H1 (cell line): Measurements from ENCODE around the gene CUTA. TPM values are rescaled to one million over a fixed set of nuclear protein-coding genes. Genes with fewer than 3 reads are reported as not detected.

Experiments
- ASH2L ChIP-seq: fragments of 200-600, 300-600 bp; sonication (generic); IDR thresholded peaks from one replicate; pipeline ENCODE4 v1.7.1; 2017; ENCODE audit warnings: low read length
- CREB1 ChIP-seq: IDR thresholded peaks from 2 replicates; pipeline ENCODE4 v1.6.1; 2012; ENCODE audit warnings: inconsistent platforms
- EZH2 ChIP-seq: fragments of 200-600 bp; sonication (generic); IDR thresholded peaks from 2 replicates; pipeline ENCODE4 v1.7.1; 2012; ENCODE audit warnings: low read depth, mild to moderate bottlenecking, moderate library complexity, low read length, inconsistent platforms; ENCODE audit not compliant: severe bottlenecking
- FOSL1 ChIP-seq: IDR thresholded peaks from 2 replicates; pipeline ENCODE4 v1.6.1; 2011; ENCODE audit warnings: mild to moderate bottlenecking, low read depth, low read length, moderate library complexity; ENCODE audit not compliant: insufficient read depth
- GTF2F1 ChIP-seq: IDR thresholded peaks from 2 replicates; pipeline ENCODE4 v1.6.1; 2012; ENCODE audit warnings: low read depth, low read length, improper control_type of control experiment, borderline replicate concordance
- JUN ChIP-seq: IDR thresholded peaks from 2 replicates; pipeline ENCODE4 v1.6.1; 2011; ENCODE audit warnings: low read depth, mild to moderate bottlenecking, improper control_type of control experiment, low read length
- KDM4A ChIP-seq: IDR thresholded peaks from one replicate; pipeline ENCODE4 v1.7.1; 2012; ENCODE audit warnings: low read depth, mild to moderate bottlenecking, moderate library complexity, low read length, inconsistent platforms; ENCODE audit not compliant: severe bottlenecking
- MAFK ChIP-seq: IDR thresholded peaks from 2 replicates; pipeline ENCODE4 v1.6.1; 2012; ENCODE audit warnings: low read depth, mild to moderate bottlenecking, improper control_type of control experiment, low read length
- NANOG ChIP-seq: IDR thresholded peaks from 2 replicates; pipeline ENCODE4 v1.6.1; 2011; ENCODE audit warnings: low read length, low read depth, mild to moderate bottlenecking, inconsistent platforms; ENCODE audit not compliant: insufficient read depth, poor library complexity, severe bottlenecking
- PHF8 ChIP-seq: fragments of 200-600 bp; sonication (generic); conservative IDR thresholded peaks from 2 replicates; pipeline ENCODE4 v1.7.1; 2012; ENCODE audit warnings: low read depth, mild to moderate bottlenecking, inconsistent platforms, low read length, moderate library complexity
- POLR2A ChIP-seq, 2 experiments: IDR thresholded peaks; 1 replicate in 1 of 2; 2 replicates in 1 of 2; pipeline ENCODE4 v1.6.1; 2011; ENCODE audit warnings: low read depth in 2 of 2, low read length in 2 of 2, mild to moderate bottlenecking in 2 of 2; ENCODE audit errors: control extremely low read depth in 1 of 2
- POLR2AphosphoS5 ChIP-seq: IDR thresholded peaks from 2 replicates; pipeline ENCODE4 v1.6.1; 2011; ENCODE audit warnings: low read depth, low read length
- POU5F1 ChIP-seq: IDR thresholded peaks from 2 replicates; pipeline ENCODE4 v1.6.1; 2011; ENCODE audit warnings: low read depth, mild to moderate bottlenecking, low read length, moderate library complexity
- RFX5 ChIP-seq: IDR thresholded peaks from 2 replicates; pipeline ENCODE4 v1.6.1; 2011; ENCODE audit warnings: low read depth, low read length, improper control_type of control experiment, borderline replicate concordance
- SIRT6 ChIP-seq: IDR thresholded peaks from one replicate; pipeline ENCODE4 v1.7.1; 2012; ENCODE audit warnings: low read length, inconsistent platforms
- TCF12 ChIP-seq: IDR thresholded peaks from 2 replicates; pipeline ENCODE4 v1.6.1; 2011; ENCODE audit warnings: low read depth, mild to moderate bottlenecking, low read length
- YY1 ChIP-seq: IDR thresholded peaks from 2 replicates; pipeline ENCODE4 v1.6.1; 2011; ENCODE audit warnings: low read depth, mild to moderate bottlenecking, low read length
- ZNF274 ChIP-seq: IDR thresholded peaks from 2 replicates; pipeline ENCODE4 v1.7.0; 2012; ENCODE audit warnings: low read length, borderline replicate concordance; ENCODE audit errors: extremely low read depth
- polyA plus RNA-seq, 7 experiments: library from polyadenylated mRNA; depleted of rRNA in 3 of 7; stranded (reverse) in 5 of 7; unstranded in 2 of 7; fragments of >200 nt in 5 of 7; fragments of 200-250 nt in 2 of 7; gene quantifications; 1 replicate in 5 of 7; 2 replicates in 1 of 7; 4 replicates in 1 of 7; pipeline versions ENCODE4 v1.2.1 to v1.2.3, GENCODE V29; 2011 to 2013; ENCODE audit warnings: missing spikeins in 2 of 7, mixed read lengths in 2 of 7
- total RNA-seq: library from RNA; stranded (reverse); fragmentation: NEBNext Ultra II Directional; extraction: Animal tissue kit (Norgen Biotek cat#: 25700); gene quantifications from 2 replicates; pipeline ENCODE4 v1.2.1, GENCODE V29; 2021
- TF ChIP-seq, protein P1 (sequence below): IDR thresholded peaks from 2 replicates; pipeline ENCODE4 v1.6.1; 2012; ENCODE audit warnings: low read length, inconsistent platforms
- TF ChIP-seq, protein P2 (sequence below): IDR thresholded peaks from 2 replicates; pipeline ENCODE4 v1.6.1; 2011; ENCODE audit warnings: low read depth, mild to moderate bottlenecking, low read length; ENCODE audit not compliant: insufficient read depth
- TF ChIP-seq, protein P3 (sequence below): IDR thresholded peaks from 2 replicates; pipeline ENCODE4 v1.6.1; 2012; ENCODE audit warnings: inconsistent platforms
- TF ChIP-seq, protein P4 (sequence below): IDR thresholded peaks from 2 replicates; pipeline ENCODE4 v1.6.1; 2012; ENCODE audit warnings: inconsistent platforms

The CUTA gene
- total and polyA plus RNA-seq, 2 of the 8 experiments (the other 6 are each of a cell fraction or from before 2014, with no cell fraction given) = 297 to 460 TPM

DNA sequence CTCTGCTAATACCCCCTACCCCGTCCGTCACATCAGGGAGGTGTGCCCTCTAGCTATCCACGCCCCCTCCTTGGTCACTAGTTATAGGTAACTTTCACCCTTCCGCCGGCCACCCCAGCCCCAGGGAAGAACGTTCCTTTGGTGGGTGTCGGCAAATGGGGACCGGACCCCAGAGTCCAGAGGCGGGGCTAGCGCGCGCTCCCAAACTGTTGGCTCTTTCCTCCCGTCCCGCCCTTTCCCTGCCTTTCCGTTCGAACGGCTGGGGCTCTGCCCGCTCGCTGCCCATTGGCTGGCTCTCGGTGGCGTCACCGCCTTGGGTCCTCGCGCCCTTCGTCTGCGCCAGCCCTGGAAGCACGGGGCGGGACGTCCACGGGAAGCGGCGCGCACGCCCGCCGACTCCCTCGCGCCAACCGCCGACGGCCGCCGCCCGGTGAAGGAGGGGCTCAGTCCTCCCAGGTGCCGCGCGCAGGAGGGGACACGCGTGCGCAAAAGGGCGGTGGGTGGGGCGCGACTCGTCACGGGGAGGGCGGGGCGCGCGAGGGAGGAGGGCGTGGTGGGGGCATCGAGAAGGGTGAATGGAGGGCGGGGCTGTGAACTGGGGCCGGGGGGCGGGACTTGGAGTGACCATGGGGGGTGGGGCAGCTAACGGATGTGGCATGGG lies 7.7 kb downstream of the CUTA start (continued):
- TF ChIP-seq, protein P1, sequence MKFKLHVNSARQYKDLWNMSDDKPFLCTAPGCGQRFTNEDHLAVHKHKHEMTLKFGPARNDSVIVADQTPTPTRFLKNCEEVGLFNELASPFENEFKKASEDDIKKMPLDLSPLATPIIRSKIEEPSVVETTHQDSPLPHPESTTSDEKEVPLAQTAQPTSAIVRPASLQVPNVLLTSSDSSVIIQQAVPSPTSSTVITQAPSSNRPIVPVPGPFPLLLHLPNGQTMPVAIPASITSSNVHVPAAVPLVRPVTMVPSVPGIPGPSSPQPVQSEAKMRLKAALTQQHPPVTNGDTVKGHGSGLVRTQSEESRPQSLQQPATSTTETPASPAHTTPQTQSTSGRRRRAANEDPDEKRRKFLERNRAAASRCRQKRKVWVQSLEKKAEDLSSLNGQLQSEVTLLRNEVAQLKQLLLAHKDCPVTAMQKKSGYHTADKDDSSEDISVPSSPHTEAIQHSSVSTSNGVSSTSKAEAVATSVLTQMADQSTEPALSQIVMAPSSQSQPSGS = no peak
- TF ChIP-seq, protein P2, sequence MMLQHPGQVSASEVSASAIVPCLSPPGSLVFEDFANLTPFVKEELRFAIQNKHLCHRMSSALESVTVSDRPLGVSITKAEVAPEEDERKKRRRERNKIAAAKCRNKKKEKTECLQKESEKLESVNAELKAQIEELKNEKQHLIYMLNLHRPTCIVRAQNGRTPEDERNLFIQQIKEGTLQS = no peak
- TF ChIP-seq FOSL1 (0 out of 2 replicates have a peak, but pooled peaks have one; percentile 16), GTF2F1 (no peak), POLR2A (IDR thresholded peaks at IDR 0.05; ENCODE audit: control extremely low read depth in 1 of 2, low read depth in 2 of 2, low read length in 2 of 2) (no peak), ZNF274 (no peak), KDM4A (peak; percentile 48), POU5F1 (no peak), RFX5 (no peak), PHF8 (peak; percentile 43; the same call in 1 of the 2 replicates), ASH2L (no peak), SIRT6 (no peak), EZH2 (no peak), TCF12 (no peak), NANOG (no peak), YY1 (no peak), CREB1 (peak; percentile 94), POLR2AphosphoS5 (peak; percentile 51), JUN (no peak), MAFK (no peak)
- TF ChIP-seq, protein P3, sequence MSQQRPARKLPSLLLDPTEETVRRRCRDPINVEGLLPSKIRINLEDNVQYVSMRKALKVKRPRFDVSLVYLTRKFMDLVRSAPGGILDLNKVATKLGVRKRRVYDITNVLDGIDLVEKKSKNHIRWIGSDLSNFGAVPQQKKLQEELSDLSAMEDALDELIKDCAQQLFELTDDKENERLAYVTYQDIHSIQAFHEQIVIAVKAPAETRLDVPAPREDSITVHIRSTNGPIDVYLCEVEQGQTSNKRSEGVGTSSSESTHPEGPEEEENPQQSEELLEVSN = peak; percentile 89
- TF ChIP-seq, protein P4, sequence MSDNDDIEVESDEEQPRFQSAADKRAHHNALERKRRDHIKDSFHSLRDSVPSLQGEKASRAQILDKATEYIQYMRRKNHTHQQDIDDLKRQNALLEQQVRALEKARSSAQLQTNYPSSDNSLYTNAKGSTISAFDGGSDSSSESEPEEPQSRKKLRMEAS = peak; percentile 95
